H1 (cell line): ENCODE measurements around the gene AQP6. TPM values are rescaled to one million over a fixed set of nuclear protein-coding genes. Genes with fewer than 3 reads are reported as not detected.

Experiments
- POLR2A ChIP-seq, 2 experiments: IDR thresholded peaks; 1 replicate in 1 of 2; 2 replicates in 1 of 2; pipeline ENCODE4 v1.6.1; 2011; ENCODE audit warnings: low read depth in 2 of 2, low read length in 2 of 2, mild to moderate bottlenecking in 2 of 2; ENCODE audit errors: control extremely low read depth in 1 of 2
- polyA plus RNA-seq, 7 experiments: library from polyadenylated mRNA; depleted of rRNA in 3 of 7; stranded (reverse) in 5 of 7; unstranded in 2 of 7; fragments of >200 nt in 5 of 7; fragments of 200-250 nt in 2 of 7; gene quantifications; 1 replicate in 5 of 7; 2 replicates in 1 of 7; 4 replicates in 1 of 7; pipeline versions ENCODE4 v1.2.1 to v1.2.3, GENCODE V29; 2011 to 2013; ENCODE audit warnings: missing spikeins in 2 of 7, mixed read lengths in 2 of 7
- total RNA-seq: library from RNA; stranded (reverse); fragmentation: NEBNext Ultra II Directional; extraction: Animal tissue kit (Norgen Biotek cat#: 25700); gene quantifications from 2 replicates; pipeline ENCODE4 v1.2.1, GENCODE V29; 2021
- TF ChIP-seq, protein P1 (sequence below), 3 experiments: IDR thresholded peaks; 1 replicate in 2 of 3; 2 replicates in 1 of 3; pipeline versions ENCODE4 v1.5.1 to v1.6.1; 2011; ENCODE audit warnings: low read length in 3 of 3, mild to moderate bottlenecking in 3 of 3, inconsistent platforms in 2 of 3, low read depth in 1 of 3, moderate library complexity in 1 of 3; ENCODE audit not compliant: insufficient read depth in 1 of 3; ENCODE audit errors: control extremely low read depth in 1 of 3

AQP6 gene
- total and polyA plus RNA-seq, 2 of the 8 experiments (the other 6 are each of a cell fraction or from before 2014, with no cell fraction given): 0.03 to 0.17 TPM

DNA sequence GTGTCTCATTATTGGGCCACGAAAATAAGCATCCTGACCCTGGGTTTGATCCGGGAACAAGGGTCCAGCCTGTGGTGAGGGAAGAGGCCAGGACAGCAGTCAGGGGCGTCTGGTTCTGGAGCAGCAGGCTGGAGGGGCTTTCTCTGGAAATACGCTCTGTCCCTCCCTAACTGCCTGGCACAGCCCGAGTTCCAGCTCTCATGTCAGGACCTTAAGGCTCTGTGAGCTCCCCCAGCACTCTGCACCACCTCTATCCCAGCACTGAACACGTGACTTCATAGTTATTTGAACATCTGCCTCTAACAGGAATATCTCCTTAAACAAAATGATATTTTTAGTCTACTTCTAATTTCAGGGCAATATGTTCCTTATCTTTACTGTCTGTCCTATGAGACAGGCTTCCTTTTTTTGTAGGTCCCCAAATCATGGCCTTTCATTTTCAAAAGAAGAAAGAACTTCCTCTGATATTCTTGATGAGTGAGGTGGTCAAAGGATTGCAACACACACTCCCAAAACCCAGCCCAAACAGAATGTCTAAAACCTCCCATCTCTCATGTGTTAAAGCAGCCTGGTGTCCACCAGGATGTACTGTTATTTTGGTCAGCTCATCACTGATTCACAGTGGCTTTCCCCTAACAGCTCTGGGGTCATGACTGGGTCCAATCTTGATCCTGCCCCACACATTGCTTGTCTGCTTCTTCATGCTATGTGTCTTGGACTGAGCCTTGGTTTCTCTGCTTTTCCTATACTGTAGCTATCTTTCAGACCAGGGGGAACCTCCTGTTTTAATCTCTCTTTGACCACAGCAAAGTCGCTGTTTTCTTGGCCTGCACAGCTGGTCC is 9.7 kb downstream of the AQP6 start (continued):
- TF ChIP-seq, protein P1, sequence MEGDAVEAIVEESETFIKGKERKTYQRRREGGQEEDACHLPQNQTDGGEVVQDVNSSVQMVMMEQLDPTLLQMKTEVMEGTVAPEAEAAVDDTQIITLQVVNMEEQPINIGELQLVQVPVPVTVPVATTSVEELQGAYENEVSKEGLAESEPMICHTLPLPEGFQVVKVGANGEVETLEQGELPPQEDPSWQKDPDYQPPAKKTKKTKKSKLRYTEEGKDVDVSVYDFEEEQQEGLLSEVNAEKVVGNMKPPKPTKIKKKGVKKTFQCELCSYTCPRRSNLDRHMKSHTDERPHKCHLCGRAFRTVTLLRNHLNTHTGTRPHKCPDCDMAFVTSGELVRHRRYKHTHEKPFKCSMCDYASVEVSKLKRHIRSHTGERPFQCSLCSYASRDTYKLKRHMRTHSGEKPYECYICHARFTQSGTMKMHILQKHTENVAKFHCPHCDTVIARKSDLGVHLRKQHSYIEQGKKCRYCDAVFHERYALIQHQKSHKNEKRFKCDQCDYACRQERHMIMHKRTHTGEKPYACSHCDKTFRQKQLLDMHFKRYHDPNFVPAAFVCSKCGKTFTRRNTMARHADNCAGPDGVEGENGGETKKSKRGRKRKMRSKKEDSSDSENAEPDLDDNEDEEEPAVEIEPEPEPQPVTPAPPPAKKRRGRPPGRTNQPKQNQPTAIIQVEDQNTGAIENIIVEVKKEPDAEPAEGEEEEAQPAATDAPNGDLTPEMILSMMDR (IDR thresholded peaks at IDR 0.05; ENCODE audit: control extremely low read depth in 1 of 3, insufficient read depth in 1 of 3, low read depth in 1 of 3, low read length in 3 of 3): no peak
- TF ChIP-seq POLR2A (IDR thresholded peaks at IDR 0.05; ENCODE audit: control extremely low read depth in 1 of 2, low read depth in 2 of 2, low read length in 2 of 2): no peak
